A204.1 (cell line): ENCODE results near the gene LFNG.

Source experiments
- FAIRE-seq: peaks from 2 replicates; lab custom pipeline; 2012; peaks lifted over from hg19 to GRCh38; lab: Jason Lieb, UNC

The LFNG gene

GRCh38 chr7:2503056-2503941, 16.3 kb upstream of the LFNG start:
- FAIRE-seq = no peak

DNA sequence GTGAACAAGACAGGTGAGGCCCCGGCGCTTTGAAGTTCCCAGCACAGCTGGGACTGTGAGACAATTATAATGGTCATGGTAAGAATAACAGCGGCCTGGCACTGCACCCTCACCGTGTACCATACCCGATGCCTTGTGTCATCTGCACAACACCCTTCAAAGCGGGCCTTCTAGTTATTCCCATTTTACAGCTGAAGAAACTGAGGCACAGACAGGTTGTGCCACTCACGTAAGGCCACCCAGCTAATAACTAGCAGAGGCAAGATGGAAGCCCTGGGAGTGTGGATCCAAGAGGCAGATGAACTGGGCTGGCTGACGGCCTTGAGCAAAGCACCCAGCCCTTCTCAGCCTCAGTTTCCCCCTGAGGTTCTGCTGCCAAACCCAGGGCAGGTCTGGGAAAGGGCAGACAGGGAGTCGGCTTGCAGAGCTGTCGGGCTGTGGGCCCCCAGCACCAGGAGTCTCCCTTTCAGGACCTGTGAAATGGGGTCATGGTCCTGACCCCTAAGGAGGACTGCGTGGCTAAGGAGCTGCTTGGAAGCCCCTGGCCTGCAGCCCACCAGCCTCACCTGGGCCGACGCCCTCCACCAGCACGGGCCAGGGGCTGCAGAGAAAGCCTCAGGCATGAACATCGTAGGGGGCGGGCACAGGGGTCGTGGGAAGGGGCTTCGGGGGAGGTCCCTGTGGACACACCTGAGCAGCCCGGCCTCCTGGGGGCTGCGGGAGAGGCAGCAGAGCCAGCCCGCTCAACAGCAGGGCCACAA, 15.3 kb upstream of the LFNG start:
- FAIRE-seq = no peak

DNA sequence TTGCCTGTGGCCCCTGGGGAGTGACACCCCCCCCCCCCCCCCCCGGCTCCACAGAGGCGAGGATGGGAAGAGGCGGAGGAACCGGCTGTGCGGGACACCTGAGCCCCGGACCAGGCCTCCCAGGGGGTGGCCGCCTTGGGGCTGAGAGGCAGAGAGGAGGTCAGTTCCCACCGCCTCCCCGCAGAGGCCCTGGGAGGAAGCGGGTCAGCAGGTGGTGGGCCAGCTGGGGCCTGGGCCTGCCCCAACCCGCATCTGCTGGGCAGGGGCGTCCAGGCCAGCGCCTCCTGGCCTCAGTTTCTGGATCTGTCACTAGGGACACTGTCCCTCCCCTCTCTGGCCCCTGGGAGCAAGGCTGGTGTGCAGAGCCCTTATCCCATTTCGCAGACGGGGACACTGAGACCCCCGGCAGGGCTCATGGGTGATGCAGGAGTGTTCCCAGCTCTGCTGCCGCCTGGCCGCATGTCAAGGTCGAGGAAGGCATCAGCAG, 14.6 kb upstream of the LFNG start:
- FAIRE-seq = no peak

DNA sequence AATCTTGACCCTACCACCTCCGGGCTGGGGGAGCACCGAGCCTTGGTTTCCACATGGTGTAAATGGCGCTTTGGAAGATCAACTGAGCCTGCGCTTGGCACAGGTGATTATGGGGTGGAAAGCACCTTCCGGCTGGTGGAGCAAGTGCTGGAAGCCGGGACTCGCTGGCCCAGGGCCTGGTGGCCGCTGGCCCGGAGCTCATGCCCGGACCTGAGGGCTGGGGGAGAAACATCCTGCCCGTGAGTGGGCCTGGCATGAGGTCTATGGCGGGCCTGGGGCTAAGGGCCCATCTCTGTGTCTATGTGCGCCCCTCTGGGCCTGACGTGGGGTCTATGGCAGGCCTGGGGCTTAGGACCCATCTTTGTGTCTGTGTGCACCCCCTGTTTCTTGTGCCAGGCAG, 14.2 kb upstream of the LFNG start:
- no peak for FAIRE-seq

GRCh38 chr7:2507208-2507916, 12.2 kb upstream of the LFNG start:
- FAIRE-seq = no peak

DNA sequence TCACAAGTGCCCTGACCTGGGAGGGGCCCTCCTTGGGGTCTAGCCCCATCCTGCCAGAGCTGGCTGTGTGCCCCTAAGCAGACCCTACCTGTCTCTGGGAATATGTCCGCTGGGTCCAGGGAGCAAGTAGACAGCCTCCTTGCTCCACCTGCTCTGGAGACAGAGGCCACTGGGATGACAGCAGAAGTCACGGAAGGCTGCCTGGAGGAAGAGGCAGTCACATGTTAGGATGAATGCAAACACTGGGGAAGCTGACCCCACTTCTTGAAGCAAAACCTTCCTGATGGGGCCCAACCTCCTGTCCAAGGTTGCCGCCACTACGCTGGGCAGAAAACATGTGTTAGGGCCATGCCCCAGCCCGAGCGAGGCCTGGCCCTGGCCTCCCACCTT, 11.7 kb upstream of the LFNG start:
- FAIRE-seq = no peak

DNA sequence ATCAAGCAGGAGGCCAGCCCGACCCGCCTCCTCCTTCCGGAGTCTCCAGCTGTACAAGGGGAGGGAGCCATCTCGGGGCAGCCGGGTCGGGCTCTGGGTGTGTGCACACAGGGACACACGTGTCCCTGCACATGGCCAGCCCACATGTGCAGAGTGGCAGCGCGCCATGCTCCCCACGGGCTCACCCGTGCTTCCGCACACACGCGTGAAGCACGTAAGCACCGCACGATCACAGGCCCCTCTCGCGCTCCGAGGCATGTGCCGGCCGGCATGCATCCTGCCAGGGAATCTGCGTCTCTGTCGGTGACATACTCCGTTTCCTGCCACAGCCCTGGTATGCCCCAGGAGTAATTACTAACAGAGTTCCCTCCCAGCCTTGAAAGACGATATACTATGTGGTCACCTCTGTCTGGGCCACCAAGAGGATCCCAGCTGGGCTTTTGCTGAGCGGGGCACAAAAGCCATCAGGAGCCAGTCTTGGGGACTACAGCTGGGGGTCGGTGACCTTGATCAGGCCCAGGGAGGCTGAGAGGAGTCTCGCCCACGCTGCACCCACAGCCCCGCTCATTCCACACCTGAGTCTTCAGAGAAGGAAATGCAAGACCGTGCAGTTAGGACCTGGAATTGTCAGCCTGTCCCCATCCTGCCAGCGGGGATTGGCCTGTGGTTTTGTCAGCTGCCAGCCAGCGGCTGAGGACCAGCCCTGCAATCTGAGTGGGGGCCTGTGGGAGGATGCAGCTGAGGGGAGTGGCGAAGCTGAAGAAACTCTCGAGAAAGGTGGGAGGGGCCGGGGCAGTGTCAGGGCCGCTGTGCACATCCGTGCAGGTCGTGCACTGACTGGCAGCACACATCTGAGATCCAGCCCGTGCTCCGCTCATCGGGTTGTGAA, 11.0 kb upstream of the LFNG start:
- FAIRE-seq = no peak

- no peak for FAIRE-seq
Observed at GRCh38 chr7:2509298-2509906, 10.2 kb upstream of the LFNG start.

DNA sequence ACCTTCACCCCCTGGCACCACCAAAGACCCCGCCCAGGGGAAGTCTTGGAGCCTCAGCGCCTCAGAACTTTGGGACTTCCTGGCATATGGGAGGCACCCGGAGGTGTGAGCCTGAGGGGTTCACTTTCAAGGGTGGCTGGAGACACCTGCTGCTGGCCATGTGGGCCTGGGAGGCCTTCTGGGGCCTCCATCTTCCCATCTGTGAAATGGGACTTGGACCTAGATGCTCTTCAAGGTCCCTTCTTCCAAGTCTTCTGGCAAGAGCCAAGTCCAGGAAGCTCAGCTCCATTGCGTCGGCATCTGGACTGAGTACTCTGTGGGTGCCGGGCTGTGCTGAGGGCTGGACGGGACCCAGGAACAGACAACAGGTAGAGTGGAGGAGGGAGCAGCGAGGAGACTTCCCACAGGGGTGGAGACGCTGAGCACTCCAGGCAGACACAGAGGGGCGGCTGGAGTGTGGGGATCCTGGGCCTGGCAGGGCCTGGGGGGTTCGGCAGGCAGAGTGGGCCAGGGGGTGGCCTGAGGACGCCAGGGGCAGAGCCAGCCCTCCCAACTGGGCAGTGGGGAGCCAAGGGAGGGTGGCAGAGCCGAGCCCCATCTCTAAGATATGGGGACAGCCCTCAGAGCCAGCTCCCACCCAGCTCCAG, 9.3 kb upstream of the LFNG start:
- no peak for FAIRE-seq

DNA sequence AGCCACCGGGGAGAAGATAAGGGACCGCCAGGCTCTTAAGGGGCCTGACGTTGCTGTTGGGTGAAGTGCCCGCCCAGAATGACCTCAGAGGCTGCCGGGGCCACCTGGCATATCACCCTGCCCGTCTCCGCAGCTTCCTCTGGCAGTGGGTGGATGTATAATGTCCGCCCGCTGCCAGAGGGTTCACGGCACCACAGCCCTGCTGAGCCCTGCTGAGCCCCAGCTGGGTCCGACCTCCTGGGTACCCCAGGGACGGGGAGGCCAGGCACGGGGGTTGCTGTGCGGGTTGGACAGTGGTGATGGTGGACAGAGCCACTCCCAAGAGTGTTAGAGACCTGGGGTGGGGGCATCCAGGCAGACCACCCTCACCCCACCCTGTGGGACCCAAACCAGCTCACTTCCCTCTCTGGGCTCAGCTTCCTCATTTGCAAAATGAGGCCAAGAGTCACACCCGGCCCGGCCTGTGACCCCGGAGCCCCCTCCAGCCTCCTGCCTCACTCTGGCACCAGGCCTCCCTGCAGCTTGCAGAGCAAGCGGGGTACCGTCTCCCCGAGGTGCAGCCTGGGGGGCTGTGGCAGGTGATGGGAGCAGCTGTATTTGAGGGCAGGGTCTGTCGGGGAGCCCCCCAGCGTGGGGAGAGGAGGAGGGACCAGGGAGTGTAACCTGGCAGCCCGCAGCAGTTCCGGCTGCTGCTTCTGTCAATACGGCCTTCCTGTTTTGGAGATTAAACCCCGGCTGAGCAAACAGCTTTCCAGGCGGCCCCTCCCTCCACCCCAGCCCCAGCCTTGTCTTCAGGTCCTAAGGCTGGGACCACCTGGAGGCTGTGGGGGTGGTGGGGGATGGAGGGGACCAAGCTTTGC, 8.4 kb upstream of the LFNG start:
- no peak for FAIRE-seq

DNA sequence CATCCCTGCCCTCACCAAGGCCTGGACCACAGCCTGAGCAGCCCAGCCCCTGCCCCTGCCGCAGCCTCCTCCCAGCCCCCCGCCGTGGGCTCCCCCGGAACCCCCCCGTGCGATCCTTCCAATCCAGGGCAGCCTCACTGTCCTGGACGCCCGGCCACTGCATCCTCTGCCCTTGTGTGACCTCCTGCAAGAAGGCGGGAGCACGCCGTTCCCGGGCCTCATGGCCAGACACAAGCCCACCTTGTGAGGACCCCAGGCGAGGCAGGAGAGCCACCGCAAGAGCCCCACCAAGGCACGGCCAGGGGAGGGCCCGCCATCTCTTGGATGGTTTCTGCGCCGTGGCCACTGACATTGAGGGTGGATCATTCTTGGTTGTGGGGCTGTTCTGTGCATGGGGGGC, 7.8 kb upstream of the LFNG start:
- no peak for FAIRE-seq

DNA sequence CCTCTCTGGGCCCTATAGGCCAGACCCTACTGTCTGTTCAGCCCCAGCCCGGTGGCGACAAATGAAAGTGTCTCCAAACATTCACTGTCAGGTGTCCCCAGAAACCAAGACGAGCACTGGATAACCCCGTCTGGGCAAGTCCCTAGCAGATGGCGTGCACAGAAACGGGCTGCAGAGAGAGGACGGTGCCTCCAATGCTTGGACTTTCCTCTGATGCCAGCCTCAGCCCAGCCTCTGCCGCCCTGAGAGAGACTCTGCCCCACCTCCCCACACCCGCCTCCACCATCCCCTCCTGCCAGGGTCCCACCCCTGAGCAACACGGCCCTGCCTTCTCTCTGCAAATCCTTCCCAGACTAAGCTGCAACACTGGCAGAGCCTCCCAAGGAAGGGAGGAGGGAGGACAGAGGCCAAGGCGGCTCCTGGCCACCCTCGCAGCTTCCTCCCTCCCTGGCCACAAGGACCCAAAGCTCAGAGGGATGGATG, 7.4 kb upstream of the LFNG start:
- no peak for FAIRE-seq

- no peak for FAIRE-seq
Observed at GRCh38 chr7:2512713-2513112, 6.9 kb upstream of the LFNG start.

GRCh38 chr7:2513702-2514101, 5.9 kb upstream of the LFNG start:
- FAIRE-seq = no peak

DNA sequence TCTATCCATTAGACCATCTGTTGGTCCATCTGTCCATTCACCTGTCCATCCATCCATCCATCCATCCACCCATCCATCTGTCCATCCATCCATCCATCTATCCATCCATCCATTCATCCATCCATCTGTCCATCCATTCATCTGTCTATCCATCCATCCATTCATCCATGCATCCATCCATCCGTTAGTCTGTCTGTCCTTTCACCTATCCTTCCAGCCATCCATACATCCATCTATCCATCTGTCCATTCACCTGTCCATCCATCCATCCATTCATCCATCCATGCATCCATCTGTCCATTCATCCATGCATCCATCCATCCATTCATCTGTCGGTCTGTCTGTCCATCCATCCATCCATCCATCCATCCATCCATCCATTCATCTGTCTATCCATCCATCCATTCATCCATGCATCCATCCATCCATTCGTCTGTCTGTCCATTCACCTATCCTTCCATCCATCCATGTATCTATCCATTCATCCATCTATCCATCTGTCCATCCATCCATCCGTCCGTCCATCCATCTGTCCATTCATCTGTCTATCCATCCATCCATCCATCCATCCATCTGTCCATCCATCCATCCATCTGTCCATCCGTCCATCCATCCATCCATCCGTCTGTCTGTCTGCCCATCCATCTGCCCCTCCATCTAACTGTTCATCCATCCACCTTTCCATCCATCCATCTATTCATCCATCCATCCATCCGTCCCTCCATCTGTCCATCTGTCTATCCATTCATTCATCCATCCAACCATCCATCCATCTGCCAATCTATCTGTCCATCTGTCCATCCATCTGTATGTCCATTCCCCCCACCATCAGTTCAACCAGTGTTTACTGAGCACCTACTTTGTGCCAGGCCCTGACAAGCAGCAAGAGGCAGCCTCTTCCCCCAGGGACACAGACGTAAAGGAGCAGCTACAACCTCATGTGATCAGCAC, 4.8 kb upstream of the LFNG start:
- no peak for FAIRE-seq

DNA sequence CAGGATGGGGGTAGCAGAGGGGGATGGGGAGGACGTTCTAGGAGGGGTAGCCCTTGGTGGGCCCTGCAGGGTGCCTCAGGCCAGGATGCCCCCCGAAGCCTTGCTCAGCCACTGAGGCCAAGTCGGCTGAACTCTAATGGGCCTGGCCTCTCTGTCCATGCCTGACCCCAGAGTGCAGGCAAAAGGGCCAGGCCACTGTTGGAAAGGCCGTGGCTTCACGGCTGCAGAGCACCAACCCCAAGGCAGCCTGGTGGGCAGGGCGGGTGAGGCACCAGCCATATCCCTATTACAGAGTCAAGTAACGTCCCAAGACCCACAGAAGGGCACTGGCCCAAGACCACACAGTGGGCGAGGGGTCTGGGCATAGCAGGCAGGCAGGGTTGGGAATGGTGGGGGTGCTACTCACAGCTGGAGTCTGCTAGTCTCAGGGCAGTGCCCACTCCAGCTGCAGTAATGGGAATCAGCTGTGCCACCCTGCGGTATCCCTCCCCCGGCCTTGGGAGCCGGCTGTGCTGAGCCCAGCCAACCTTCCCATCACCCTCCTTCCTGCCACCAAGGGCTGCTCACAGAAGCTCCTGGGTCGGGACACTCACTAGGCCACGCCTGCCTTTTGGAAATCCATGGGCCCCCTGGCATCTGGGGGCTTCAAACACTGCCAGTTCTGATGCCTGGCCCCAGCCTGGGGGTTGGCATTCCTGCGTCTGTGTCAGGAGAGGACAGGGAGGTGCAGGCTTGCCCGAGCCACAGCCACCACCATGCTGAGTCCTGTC, 4.0 kb upstream of the LFNG start:
- no peak for FAIRE-seq

DNA sequence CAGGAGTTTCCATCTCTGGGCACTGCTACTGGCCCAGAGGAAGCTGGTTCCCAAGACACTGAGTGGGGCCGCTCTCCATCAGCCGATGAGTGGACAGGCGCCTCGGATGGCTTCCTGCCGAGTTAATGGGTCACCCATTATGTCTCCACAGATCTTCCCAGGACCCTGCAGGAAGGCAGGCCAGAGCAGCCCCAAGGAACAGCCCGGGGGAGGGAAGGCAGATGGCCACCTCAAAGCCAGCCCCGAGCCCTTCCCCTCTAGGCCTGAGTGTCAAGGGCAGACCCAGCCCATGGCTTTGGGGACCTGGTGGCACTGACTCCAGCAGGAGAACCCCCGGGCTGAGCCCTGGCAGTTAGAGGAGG, 3.4 kb upstream of the LFNG start:
- FAIRE-seq = no peak

DNA sequence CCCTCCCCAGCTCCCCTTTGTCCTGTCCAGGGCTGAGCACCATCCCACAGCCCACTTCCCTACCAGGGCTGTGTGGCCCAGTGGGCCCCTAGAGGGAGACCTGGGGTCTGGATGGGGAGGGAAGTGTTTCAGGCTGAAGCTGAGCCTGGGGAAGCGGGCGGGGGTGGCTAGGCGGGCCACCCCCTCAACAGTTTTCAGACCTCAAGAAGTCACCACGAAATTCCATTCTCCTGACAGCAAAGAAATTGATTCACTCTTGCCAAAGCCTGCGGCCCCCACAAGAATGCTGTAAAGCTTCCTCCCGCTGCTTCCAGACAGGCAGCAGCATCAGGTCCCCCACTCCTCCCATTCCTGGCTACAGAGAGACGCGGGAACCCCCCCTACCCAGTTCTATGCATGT, 2.5 kb upstream of the LFNG start:
- FAIRE-seq = no peak
